ENCODE measurements around the gene APH1A. TPM values are rescaled to one million over a fixed set of nuclear protein-coding genes. Genes with fewer than 3 reads are reported as not detected.
"Not testable (repeated sequence)": the region's sequence is repeated elsewhere in the genome, so short reads cannot be mapped to it uniquely, and the experiment has no call there.

APH1A gene
- total RNA-seq, 1 experiment from 2014 or later: 211 TPM

DNA sequence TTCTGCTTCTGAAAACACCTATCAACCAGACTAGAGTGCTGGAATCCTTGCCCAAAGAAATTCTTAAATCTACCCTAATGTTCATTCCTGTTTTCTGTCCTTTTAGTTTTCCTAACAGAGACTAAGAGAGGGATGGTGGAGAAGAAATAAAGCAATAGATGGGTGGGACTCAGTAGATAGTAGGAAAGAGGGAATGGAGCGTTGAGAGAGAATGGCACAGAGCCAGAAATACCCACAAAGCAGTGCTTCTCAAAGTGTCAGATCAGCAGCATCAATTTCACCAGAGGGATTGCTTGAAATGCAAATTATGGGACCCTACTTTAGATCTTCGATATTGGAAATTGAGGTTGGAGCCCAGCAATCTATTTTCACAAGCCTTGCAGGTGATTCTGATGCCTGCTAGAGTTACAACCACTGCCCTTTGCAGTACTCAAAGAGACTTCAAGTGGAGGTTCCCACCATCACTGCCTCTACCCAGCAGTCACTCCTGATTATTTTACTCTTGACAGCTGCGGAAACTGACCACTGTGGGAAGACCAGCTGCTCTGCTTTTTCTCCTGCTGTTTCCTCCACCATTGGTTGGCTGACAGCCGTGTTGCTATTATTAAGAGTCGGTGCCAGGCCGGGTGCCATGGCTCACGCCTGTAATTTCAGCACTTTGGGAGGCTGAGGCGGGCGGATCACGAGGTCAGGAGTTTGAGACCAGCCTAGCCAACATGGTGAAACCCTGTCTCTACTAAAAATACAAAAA lies 41.1 kb upstream of the APH1A start:
- Histone ChIP-seq H3K9me2 (replicated peaks; ENCODE audit: low read length) (no peaks in the 10 kb centered on the region), H3K27me3 (ENCODE audit: low read length) (no peaks in the 10 kb centered on the region), H3K9me3 (ENCODE audit: low read length) (no peaks in the 10 kb centered on the region), H3K36me3 (ENCODE audit: low read depth, low read length) (peaks cover 21% of the 10 kb centered on the region), H3K4me1 (ENCODE audit: insufficient read depth, low read length) (no peaks in the 10 kb centered on the region), H3K4me2 (ENCODE audit: low read length) (no peak overlapping the region), H2AFZ (ENCODE audit: low read length) (no peak overlapping the region), H3F3A (ENCODE audit: low read length, unreplicated experiment) (no peaks in the 10 kb centered on the region), H3K27ac (ENCODE audit: low read length) (no peak overlapping the region), H3K9ac (ENCODE audit: low read length) (no peak overlapping the region), H4K20me1 (ENCODE audit: low read length) (no peaks in the 10 kb centered on the region), H3K4me3 (ENCODE audit: low read length) (no peak overlapping the region), H3K79me2 (ENCODE audit: low read length) (no peaks in the 10 kb centered on the region)
- intact Hi-C loops (cut with micrococcal nuclease): no loop called here
- ATAC-seq (no peak), DNase-seq (no peak)
- TSS peak; percentile 58 for BruUV-seq (replicated peaks)
- ChIA-PET CTCF (no interaction called here), POLR2A (ENCODE audit: unreplicated experiment) (interaction anchor here (0.6 kb wide), 1 partner anchor 336 kb away, joined by 4 read pairs; no protein-coding TSS in a partner anchor)
- no peak for TF ChIP-seq EZH2phosphoT487 (IDR thresholded peaks at IDR 0.05; ENCODE audit: borderline replicate concordance, low read length)
- TF ChIP-seq, protein P1, sequence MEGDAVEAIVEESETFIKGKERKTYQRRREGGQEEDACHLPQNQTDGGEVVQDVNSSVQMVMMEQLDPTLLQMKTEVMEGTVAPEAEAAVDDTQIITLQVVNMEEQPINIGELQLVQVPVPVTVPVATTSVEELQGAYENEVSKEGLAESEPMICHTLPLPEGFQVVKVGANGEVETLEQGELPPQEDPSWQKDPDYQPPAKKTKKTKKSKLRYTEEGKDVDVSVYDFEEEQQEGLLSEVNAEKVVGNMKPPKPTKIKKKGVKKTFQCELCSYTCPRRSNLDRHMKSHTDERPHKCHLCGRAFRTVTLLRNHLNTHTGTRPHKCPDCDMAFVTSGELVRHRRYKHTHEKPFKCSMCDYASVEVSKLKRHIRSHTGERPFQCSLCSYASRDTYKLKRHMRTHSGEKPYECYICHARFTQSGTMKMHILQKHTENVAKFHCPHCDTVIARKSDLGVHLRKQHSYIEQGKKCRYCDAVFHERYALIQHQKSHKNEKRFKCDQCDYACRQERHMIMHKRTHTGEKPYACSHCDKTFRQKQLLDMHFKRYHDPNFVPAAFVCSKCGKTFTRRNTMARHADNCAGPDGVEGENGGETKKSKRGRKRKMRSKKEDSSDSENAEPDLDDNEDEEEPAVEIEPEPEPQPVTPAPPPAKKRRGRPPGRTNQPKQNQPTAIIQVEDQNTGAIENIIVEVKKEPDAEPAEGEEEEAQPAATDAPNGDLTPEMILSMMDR (conservative IDR thresholded peaks at IDR 0.05; ENCODE audit: low read depth, low read length): no peak
- TF ChIP-seq EZH2 (IDR thresholded peaks at IDR 0.05; ENCODE audit: low read length, unreplicated experiment): no peak

DNA sequence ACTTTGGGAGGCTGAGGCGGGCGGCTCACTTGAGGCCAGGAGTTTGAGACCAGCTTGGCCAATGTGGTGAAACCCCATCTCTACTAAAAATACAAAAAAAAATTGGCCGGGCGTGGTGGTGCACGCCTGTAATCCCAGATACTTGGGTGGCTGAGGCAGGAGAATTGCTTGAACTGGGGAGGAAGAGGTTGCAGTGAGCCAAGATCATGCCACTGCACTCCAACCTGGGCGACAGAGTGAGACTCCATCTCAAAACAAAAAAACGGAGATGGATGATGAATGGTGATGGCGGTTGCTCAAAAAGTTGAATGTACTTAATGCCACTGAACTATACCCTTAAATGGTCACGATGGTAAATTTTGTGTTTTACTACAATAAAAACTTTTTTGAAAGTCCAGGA lies 39.8 kb upstream of the APH1A start:
- H3K9me2 ChIP-seq (replicated peaks; ENCODE audit: low read length); CTCF ChIA-PET; H3K27me3 ChIP-seq (ENCODE audit: low read length); H3K4me2 ChIP-seq (ENCODE audit: low read length); H3K4me3 ChIP-seq (ENCODE audit: low read length); DNase-seq; BruUV-seq (replicated peaks); intact Hi-C loops (cut with micrococcal nuclease); ATAC-seq; H3K27ac ChIP-seq (ENCODE audit: low read length); H3F3A ChIP-seq (ENCODE audit: low read length, unreplicated experiment); H3K79me2 ChIP-seq (ENCODE audit: low read length); POLR2A ChIA-PET (ENCODE audit: unreplicated experiment); H3K9ac ChIP-seq (ENCODE audit: low read length); H3K4me1 ChIP-seq (ENCODE audit: insufficient read depth, low read length); H2AFZ ChIP-seq (ENCODE audit: low read length); H3K9me3 ChIP-seq (ENCODE audit: low read length); H4K20me1 ChIP-seq (ENCODE audit: low read length): not testable (repeated sequence)
- H3K36me3 ChIP-seq (ENCODE audit: low read depth, low read length): peaks cover 22% of the 10 kb centered on the region

DNA sequence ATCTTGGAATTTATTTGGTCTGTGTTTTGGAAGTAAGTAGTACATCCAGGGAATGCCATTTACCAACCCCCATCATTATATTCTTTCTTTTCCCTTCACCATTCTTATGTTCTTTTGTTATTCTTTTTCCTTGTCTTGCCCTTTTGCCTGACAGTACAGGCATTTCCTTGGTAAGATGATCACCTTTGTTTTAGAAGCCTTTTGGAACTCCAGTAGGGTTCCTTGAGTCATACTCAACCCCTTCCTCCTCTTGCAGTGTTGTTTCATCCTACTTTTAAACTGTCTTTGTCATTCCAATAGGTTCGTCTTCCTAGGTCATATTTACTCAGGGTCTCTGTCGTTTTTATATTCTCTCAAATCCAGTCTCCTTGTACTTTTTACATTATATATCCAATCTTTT lies 34.1 kb upstream of the APH1A start:
- no peak overlapping the region for H3K4me2 ChIP-seq (ENCODE audit: low read length)
- no peaks in the 10 kb centered on the region for H3F3A ChIP-seq (ENCODE audit: low read length, unreplicated experiment)
- H2AFZ ChIP-seq (ENCODE audit: low read length): no peak overlapping the region
- ATAC-seq: no peak
- BruUV-seq (replicated peaks): no TSS peak
- no peak overlapping the region for H3K27ac ChIP-seq (ENCODE audit: low read length)
- ChIA-PET POLR2A (ENCODE audit: unreplicated experiment) (no interaction called here), CTCF (no interaction called here)
- H3K27me3 ChIP-seq (ENCODE audit: low read length): no peaks in the 10 kb centered on the region
- no peak for DNase-seq
- H3K36me3 ChIP-seq (ENCODE audit: low read depth, low read length): peaks cover 40% of the 10 kb centered on the region
- H3K9me3 ChIP-seq (ENCODE audit: low read length): no peaks in the 10 kb centered on the region
- H3K79me2 ChIP-seq (ENCODE audit: low read length): peaks cover 21% of the 10 kb centered on the region; the same call in 1 of the 2 replicates
- no peak overlapping the region for H3K9ac ChIP-seq (ENCODE audit: low read length)
- TF ChIP-seq EZH2phosphoT487 (IDR thresholded peaks at IDR 0.05; ENCODE audit: borderline replicate concordance, low read length): no peak
- no peak for TF ChIP-seq EZH2 (IDR thresholded peaks at IDR 0.05; ENCODE audit: low read length, unreplicated experiment)
- TF ChIP-seq, protein P1 (conservative IDR thresholded peaks at IDR 0.05; ENCODE audit: low read depth, low read length): no peak
- intact Hi-C loops (cut with micrococcal nuclease): no loop called here
- no peak overlapping the region for H3K4me3 ChIP-seq (ENCODE audit: low read length)
- no peaks in the 10 kb centered on the region for H4K20me1 ChIP-seq (ENCODE audit: low read length)
- no peaks in the 10 kb centered on the region for H3K9me2 ChIP-seq (replicated peaks; ENCODE audit: low read length)
- no peaks in the 10 kb centered on the region for H3K4me1 ChIP-seq (ENCODE audit: insufficient read depth, low read length)

Measured in PC-3 (cell line).